SJCRH30 (cell line): ENCODE data around the gene SLC7A4. TPM values are rescaled to one million over a fixed set of nuclear protein-coding genes. Genes with fewer than 3 reads are reported as not detected.
"Not testable (repeated sequence)": the region's sequence is repeated elsewhere in the genome, so short reads cannot be mapped to it uniquely, and the experiment has no call there.

Experiments
- DNase-seq, 2 experiments: peaks; one replicate each; pipeline ENCODE4 v3.0.0-alpha.2; 2015 to 2020
- H3K27ac ChIP-seq: fragments of 250-450 bp; sonication (Bioruptor Pico); 2 replicates; pipeline ENCODE4 v1.5.1; 2020; ENCODE audit warnings: mild to moderate bottlenecking, moderate library complexity
- H3K27me3 ChIP-seq: fragments of 250-450 bp; sonication (Bioruptor Pico); 2 replicates; pipeline ENCODE4 v1.5.1; 2020; ENCODE audit warnings: mild to moderate bottlenecking, moderate library complexity
- H3K36me3 ChIP-seq: fragments of 250-450 bp; sonication (Bioruptor Pico); 2 replicates; pipeline ENCODE4 v1.5.1; 2020; ENCODE audit warnings: mild to moderate bottlenecking, moderate library complexity
- H3K4me1 ChIP-seq: fragments of 250-450 bp; sonication (Bioruptor Pico); 2 replicates; pipeline ENCODE4 v1.5.1; 2020; ENCODE audit warnings: mild to moderate bottlenecking, moderate library complexity
- H3K4me3 ChIP-seq: fragments of 250-450 bp; sonication (Bioruptor Pico); 2 replicates; pipeline ENCODE4 v1.5.1; 2020; ENCODE audit warnings: mild to moderate bottlenecking, moderate library complexity
- H3K9me3 ChIP-seq: fragments of 250-450 bp; sonication (Bioruptor Pico); replicated peaks from 2 replicates; pipeline ENCODE4 v1.5.1; 2020; ENCODE audit warnings: mild to moderate bottlenecking, moderate library complexity
- total RNA-seq: library from RNA; depleted of rRNA; stranded (reverse); fragments of >200 nt; shearing (Covaris generic); gene quantifications from 2 replicates; pipeline ENCODE4 v1.2.3, GENCODE V29; 2014; rRNA removed

SLC7A4 gene
- not detected in 2 replicates for total RNA-seq

DNA sequence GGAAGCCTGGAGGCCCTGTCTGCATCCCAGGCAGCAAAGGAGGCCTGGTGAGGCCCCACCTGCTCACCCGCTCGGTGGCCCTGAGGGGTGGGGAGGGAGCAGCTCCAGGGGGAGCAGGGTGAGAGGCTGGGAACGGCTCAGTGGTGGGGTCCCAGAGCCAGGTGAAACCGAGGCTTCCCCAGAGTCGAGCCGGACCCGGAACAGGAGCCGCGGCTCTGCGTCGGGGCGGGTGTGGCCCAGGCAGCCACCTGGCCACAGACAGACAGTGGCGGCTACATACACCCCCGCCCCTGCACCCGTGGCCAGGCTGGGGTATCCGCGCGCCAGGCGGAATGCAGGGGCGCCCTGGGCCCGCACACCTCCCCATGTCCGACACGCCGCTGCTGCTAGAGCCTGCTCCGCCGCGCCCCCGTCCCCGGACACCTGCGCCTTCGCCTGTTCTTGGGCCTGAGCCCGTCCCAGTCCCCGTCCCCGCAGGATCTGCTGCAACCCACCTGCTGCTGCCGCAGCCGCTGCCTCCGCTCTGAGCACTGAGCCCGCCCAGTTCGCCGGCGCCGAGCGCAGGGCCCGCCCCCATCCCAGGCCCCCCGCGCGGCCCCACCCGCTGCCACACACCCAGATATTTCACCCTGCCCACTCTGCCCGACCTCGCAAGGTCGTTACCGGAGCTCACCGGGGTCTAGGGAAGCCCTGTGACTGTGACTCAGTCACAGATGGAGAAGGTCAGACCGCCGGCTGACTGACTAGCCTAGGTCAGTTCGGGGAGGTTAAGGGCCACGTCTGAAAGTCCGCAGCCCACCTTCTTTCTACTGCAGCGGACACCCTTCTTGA, at the start of gene SLC7A4:
Gene SLC7A4 (minus strand): TSS at position 525 of the 831 bp plus-strand sequence. CDS start 749 bp downstream, outside the sequence.
- no peak for DNase-seq
- H3K4me1 ChIP-seq: peaks cover 6% of the 10 kb centered on the region
- no peaks in the 10 kb centered on the region for H3K27me3 ChIP-seq
- no peak within 1 kb of the TSS for H3K27ac ChIP-seq
- no peak within 1 kb of the TSS for H3K4me3 ChIP-seq
- no peaks in the 10 kb centered on the region for H3K36me3 ChIP-seq
- no peaks in the 10 kb centered on the region for H3K9me3 ChIP-seq

- no peaks in the 10 kb centered on the region; the same call in 1 of the 2 replicates for H3K27me3 ChIP-seq
- H3K4me3 ChIP-seq: no peak overlapping the region
- no peak for DNase-seq
- H3K4me1 ChIP-seq: peaks cover 9% of the 10 kb centered on the region
- no peaks in the 10 kb centered on the region for H3K9me3 ChIP-seq
- no peak overlapping the region for H3K27ac ChIP-seq
- H3K36me3 ChIP-seq: no peaks in the 10 kb centered on the region
These were observed 48.2 kb upstream of the SLC7A4 start for GRCh38 chr22:21080435-21081137.

DNA sequence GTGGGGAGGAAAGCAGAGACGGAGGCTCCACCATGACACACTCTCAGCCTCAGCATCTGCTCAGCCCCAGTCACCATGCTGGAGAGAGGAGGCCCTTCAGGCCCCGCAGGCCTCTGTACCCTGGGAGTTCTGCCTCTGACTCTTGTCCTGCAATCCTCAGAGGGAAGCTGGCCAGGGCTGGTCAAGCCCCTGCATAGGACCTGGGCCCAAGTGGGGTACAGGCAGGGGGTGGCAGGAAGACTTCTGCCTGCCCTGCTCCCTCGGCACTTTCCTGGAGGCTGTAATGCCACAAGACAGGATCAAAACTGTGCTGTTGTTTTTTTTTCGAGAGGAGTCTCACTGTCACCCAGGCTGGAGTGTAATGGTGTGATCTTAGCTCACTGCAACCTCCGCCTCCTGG, 47.1 kb upstream of the SLC7A4 start:
- H3K4me3 ChIP-seq: no peak overlapping the region
- no peak for DNase-seq
- H3K27ac ChIP-seq: no peak overlapping the region

DNA sequence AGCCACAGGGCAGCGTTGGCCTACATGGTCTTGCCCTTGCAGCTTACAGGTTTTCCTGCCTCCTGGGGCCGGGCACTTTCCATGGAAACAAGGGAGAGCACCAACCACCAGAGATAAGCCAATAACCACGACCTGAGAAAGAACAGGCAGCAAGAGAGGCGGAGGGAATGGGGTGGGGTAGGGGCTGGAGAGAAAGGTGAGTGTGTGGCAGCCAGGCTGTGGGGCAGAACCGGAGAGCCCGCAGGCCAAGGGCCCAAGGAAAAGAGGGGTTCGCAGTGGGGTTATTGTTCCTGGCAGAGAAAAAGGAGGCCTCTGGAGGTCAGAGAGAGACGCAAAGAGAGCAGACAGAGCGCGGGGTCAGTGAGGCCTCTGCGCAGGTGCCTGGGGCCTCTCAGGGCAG, 46.6 kb upstream of the SLC7A4 start:
- no peak overlapping the region for H3K4me3 ChIP-seq
- H3K27me3 ChIP-seq: no peaks in the 10 kb centered on the region; the same call in 1 of the 2 replicates
- no peaks in the 10 kb centered on the region for H3K36me3 ChIP-seq
- DNase-seq: no peak
- no peak overlapping the region for H3K27ac ChIP-seq
- H3K9me3 ChIP-seq: no peaks in the 10 kb centered on the region
- peaks cover 9% of the 10 kb centered on the region for H3K4me1 ChIP-seq

More for the DNA sequence above, 47.1 kb upstream of the SLC7A4 start:
- Histone ChIP-seq H3K4me1 (peaks cover 9% of the 10 kb centered on the region), H3K9me3 (no peaks in the 10 kb centered on the region), H3K27me3 (no peaks in the 10 kb centered on the region; the same call in 1 of the 2 replicates), H3K36me3 (no peaks in the 10 kb centered on the region)

- no peak for DNase-seq
- no peaks in the 10 kb centered on the region; the same call in 1 of the 2 replicates for H3K27me3 ChIP-seq
These were observed 45.6 kb upstream of the SLC7A4 start for GRCh38 chr22:21077884-21078508.

GRCh38 chr22:21076912-21077625, 44.7 kb upstream of the SLC7A4 start:
- Histone ChIP-seq H3K36me3 (no peaks in the 10 kb centered on the region), H3K27ac (no peak overlapping the region), H3K4me1 (0 out of 2 replicates have a peak, but pooled peaks cover 3% of the 10 kb centered on the region), H3K27me3 (no peaks in the 10 kb centered on the region; the same call in 1 of the 2 replicates), H3K4me3 (no peak overlapping the region), H3K9me3 (no peaks in the 10 kb centered on the region)
- no peak for DNase-seq

More at GRCh38 chr22:21077884-21078508, 45.6 kb upstream of the SLC7A4 start:
- Histone ChIP-seq H3K36me3 (no peaks in the 10 kb centered on the region), H3K9me3 (no peaks in the 10 kb centered on the region), H3K4me1 (peaks cover 9% of the 10 kb centered on the region), H3K4me3 (no peak overlapping the region), H3K27ac (no peak overlapping the region)

DNA sequence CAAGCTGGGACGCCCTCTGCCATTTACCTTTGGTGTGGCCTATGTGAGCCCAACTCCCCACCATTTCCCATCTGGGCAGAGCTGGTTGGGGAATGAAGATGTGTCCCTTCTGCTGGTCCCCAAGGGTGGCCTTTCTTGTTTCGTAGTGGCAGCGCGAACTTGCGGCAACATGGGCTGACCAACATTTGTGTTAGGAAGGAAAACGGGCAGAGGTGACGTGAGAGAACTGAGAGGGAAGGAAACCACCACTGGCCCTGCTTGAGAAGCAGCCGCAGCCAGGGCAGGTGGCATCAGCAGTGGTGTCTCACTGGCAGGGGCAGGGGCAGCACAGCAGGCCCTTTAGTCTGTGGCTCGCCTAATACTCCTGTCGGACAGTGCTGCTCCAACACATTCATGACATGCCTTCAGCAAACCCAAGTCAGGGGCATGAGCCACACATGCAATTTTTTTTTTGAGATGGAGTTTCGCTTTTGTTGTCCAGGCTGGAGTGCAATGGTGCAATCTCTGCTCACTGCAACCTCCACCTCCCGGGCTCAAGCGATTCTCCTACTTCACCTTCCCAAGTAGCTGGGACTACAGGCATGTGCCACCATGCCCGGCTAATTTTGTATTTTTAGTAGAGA, 43.3 kb upstream of the SLC7A4 start:
- Histone ChIP-seq H3K9me3 (no peaks in the 10 kb centered on the region), H3K27me3 (no peaks in the 10 kb centered on the region; the same call in 1 of the 2 replicates), H3K4me3 (no peak overlapping the region), H3K4me1 (no peaks in the 10 kb centered on the region), H3K27ac (no peak overlapping the region), H3K36me3 (no peaks in the 10 kb centered on the region)
- DNase-seq: no peak

- no peaks in the 10 kb centered on the region for H3K36me3 ChIP-seq
- no peaks in the 10 kb centered on the region for H3K4me1 ChIP-seq
- no peak for DNase-seq
- H3K9me3 ChIP-seq: no peaks in the 10 kb centered on the region
- H3K27ac ChIP-seq: no peak overlapping the region
- H3K27me3 ChIP-seq: no peaks in the 10 kb centered on the region; the same call in 1 of the 2 replicates
- no peak overlapping the region for H3K4me3 ChIP-seq
These were observed 41.8 kb upstream of the SLC7A4 start for GRCh38 chr22:21074102-21074715.

DNA sequence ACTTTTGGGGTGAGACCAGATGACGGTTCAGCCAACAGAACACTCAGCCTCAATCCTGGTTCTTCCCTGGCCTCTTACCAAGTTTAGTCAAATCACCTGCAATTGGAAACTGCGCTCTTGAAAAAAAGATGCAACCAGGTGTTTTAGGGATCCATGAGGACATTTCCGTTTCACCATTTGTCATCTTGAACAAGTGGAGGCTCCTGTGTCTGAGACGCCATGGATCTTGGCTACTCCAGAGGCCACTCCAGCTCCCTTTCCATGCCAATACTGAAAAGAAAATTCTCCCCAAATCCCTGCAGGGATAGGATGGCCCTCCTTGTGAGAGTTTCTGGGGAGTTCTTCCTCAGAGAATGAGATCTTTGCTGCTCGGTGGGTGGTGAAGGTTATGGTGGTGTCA, 41.1 kb upstream of the SLC7A4 start:
- Histone ChIP-seq H3K27me3 (no peaks in the 10 kb centered on the region; the same call in 1 of the 2 replicates), H3K4me3 (no peak overlapping the region), H3K27ac (no peak overlapping the region), H3K36me3 (no peaks in the 10 kb centered on the region), H3K9me3 (no peaks in the 10 kb centered on the region), H3K4me1 (no peaks in the 10 kb centered on the region)
- no peak for DNase-seq

GRCh38 chr22:21073023-21073422, 40.7 kb upstream of the SLC7A4 start:
- DNase-seq: no peak
- H3K27me3 ChIP-seq: no peaks in the 10 kb centered on the region

DNA sequence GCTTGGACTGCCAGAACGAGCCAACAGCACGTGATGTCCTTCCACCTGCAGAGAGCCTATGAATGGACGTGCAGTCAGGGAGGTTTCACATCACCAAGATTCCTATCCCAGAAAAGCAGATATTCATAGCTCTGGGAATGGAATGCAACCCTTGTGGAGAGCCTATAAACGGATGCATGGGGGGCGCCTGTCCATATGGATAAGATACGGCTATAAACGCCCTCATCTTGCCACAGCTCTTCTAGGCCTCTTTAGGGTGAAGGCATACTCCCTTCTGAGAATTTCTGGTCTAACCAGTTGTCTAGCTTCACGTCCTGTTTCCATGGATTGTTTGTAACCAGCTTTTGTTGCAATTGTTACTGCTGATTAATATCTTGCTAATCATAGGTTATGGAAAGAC, 39.4 kb upstream of the SLC7A4 start:
- H3K4me1 ChIP-seq, H3K27me3 ChIP-seq, H3K4me3 ChIP-seq, H3K9me3 ChIP-seq, H3K36me3 ChIP-seq, H3K27ac ChIP-seq, DNase-seq: not testable (repeated sequence)

More at GRCh38 chr22:21073023-21073422, 40.7 kb upstream of the SLC7A4 start:
- no peak overlapping the region for H3K4me3 ChIP-seq
- H3K36me3 ChIP-seq: no peaks in the 10 kb centered on the region
- H3K27ac ChIP-seq: no peak overlapping the region
- no peaks in the 10 kb centered on the region for H3K4me1 ChIP-seq
- H3K9me3 ChIP-seq: no peaks in the 10 kb centered on the region

DNA sequence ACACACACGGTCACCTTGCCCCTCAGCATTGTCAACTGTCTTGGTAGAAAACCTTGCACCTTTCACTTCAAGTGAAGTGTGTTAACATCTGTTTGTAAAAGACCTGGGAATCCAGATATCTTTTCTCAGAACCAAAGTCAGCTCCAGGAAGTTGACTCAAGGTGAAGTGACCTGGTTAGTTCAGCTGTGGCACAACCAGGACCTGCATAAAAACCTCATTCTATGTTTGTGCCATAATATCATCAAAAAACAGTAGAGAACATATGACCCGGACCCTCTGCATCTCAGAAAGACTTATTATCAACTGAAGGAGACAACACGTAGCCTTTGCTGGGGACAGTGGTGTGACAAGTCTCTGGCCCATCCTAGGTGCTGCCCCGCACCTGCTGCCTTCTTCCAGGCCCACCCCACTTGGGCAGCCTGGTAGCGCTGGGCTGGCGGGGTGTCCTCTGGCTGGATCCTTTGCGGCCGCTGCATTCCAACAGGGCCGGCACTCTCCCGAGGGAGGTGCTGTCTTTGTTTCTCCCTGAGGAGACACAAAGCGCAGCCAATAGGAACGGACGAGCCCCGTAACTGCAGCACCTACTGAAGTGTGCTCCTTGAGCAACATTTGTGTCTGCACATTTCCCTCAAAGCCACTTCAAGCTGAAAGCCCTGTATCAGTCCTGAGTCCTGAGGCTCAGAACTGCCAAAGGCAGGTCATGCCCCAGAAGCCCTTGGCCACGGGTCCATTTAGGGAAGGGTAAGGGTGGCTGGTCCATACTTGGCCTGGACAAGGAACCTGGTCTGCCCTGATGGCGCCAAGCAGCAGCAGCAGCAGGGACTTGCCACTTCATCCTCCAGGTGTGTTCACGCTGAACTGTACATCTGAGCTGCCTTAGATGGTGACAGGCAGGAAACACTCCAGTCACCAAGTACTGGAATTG, 38.6 kb upstream of the SLC7A4 start:
- Histone ChIP-seq H3K9me3 (no peaks in the 10 kb centered on the region), H3K4me3 (no peak overlapping the region), H3K27me3 (no peaks in the 10 kb centered on the region), H3K27ac (no peak overlapping the region), H3K4me1 (no peaks in the 10 kb centered on the region), H3K36me3 (no peaks in the 10 kb centered on the region)
- DNase-seq: no peak

DNA sequence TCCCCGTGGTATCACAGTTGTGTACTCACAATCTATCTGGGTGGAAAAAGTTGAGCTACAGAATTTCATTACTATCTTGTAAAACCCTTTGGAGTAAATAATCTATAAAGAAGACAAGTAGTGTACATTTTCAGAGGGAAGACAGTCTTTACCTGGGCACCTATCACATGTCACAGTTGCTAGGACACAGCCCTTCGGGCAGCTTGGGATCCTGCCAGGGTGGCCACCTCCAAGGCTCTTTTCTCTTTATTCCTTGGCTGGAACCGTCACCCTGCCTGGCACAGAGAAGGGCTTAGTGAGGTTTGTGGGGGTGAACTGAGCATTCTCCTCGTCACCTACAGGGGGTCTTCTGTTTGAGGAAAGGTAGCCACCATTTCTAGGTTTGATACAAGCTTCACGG, 37.0 kb upstream of the SLC7A4 start:
- Histone ChIP-seq H3K9me3 (no peaks in the 10 kb centered on the region), H3K4me1 (no peaks in the 10 kb centered on the region), H3K27ac (no peak overlapping the region), H3K27me3 (no peaks in the 10 kb centered on the region), H3K4me3 (no peak overlapping the region), H3K36me3 (no peaks in the 10 kb centered on the region)
- no peak for DNase-seq
